Mesendoderm (in vitro differentiated cells): ENCODE data around the gene RNF213.
A peak's percentile ranks its signal among the peaks of the same experiment; 100 is the strongest.

ENCODE experiments used
- DNase-seq: peaks from one replicate; pipeline ENCODE4 v3.0.0; 2013
- H2AK5ac ChIP-seq: 2 replicates; pipeline ENCODE4 v1.6.1; 2013; ENCODE audit warnings: low read length, inconsistent platforms
- H2BK120ac ChIP-seq: 2 replicates; pipeline ENCODE4 v1.6.1; 2013; ENCODE audit warnings: low read depth, mild to moderate bottlenecking, low read length, moderate library complexity, mixed read lengths
- H2BK15ac ChIP-seq: replicated peaks from 2 replicates; pipeline ENCODE4 v1.6.1; 2013; ENCODE audit warnings: low read depth, mild to moderate bottlenecking, moderate library complexity
- H2BK5ac ChIP-seq: 2 replicates; pipeline ENCODE4 v1.6.1; 2013; ENCODE audit warnings: low read length, inconsistent platforms
- H3K18ac ChIP-seq: 2 replicates; pipeline ENCODE4 v1.6.1; 2013; ENCODE audit warnings: mild to moderate bottlenecking, low read length, mixed read lengths
- H3K23ac ChIP-seq: one replicate; pipeline ENCODE4 v1.6.1; 2013; ENCODE audit warnings: low read length
- H3K27ac ChIP-seq: 2 replicates; pipeline ENCODE4 v1.5.1; 2013; ENCODE audit warnings: low read depth, mild to moderate bottlenecking, inconsistent platforms, low read length, moderate library complexity
- H3K27me3 ChIP-seq: 2 replicates; pipeline ENCODE4 v1.6.1; 2013; ENCODE audit warnings: low read length, control low read depth, mild to moderate bottlenecking, inconsistent platforms; ENCODE audit not compliant: insufficient read depth, poor library complexity
- H3K36me3 ChIP-seq: 2 replicates; pipeline ENCODE4 v1.6.1; 2013; ENCODE audit warnings: low read length, inconsistent platforms; ENCODE audit not compliant: control insufficient read depth, insufficient read depth
- H3K4ac ChIP-seq: one replicate; pipeline ENCODE4 v1.6.1; 2013; ENCODE audit warnings: low read depth, mild to moderate bottlenecking, low read length, moderate library complexity
- H3K4me1 ChIP-seq: 2 replicates; pipeline ENCODE4 v1.6.1; 2013; ENCODE audit warnings: low read depth, low read length, inconsistent platforms; ENCODE audit not compliant: control insufficient read depth
- H3K4me2 ChIP-seq: 2 replicates; pipeline ENCODE4 v1.6.1; 2013; ENCODE audit warnings: low read length
- H3K4me3 ChIP-seq: 2 replicates; pipeline ENCODE4 v1.5.1; 2013; ENCODE audit warnings: mild to moderate bottlenecking, low read length
- H3K56ac ChIP-seq: one replicate; pipeline ENCODE4 v1.6.1; 2013; ENCODE audit warnings: low read length
- H3K79me1 ChIP-seq: 2 replicates; pipeline ENCODE4 v1.6.1; 2013; ENCODE audit warnings: low read length, inconsistent platforms
- H3K79me2 ChIP-seq: 2 replicates; pipeline ENCODE4 v1.6.1; 2013; ENCODE audit warnings: mild to moderate bottlenecking, low read length; ENCODE audit not compliant: control insufficient read depth, insufficient read depth
- H3K9ac ChIP-seq: 2 replicates; pipeline ENCODE4 v1.6.1; 2013; ENCODE audit warnings: low read length, inconsistent platforms
- H4K5ac ChIP-seq: one replicate; pipeline ENCODE4 v1.6.1; 2013; ENCODE audit warnings: low read length
- H4K8ac ChIP-seq: one replicate; pipeline ENCODE4 v1.6.1; 2013; ENCODE audit warnings: low read depth, mild to moderate bottlenecking, control low read depth, low read length, moderate library complexity
- WGBS: extraction: QIAGEN DNeasy Blood & Tissue Kit; methylation state at CpG from one replicate; pipeline ENCODE4 v1.1.7; 2013; ENCODE audit warnings: low lambda C conversion rate, missing lambda C conversion rate; ENCODE audit not compliant: insufficient coverage; ENCODE audit errors: extremely low coverage; 5-methylcytosine and 5-hydroxymethylcytosine counted together

RNF213 gene

GRCh38 chr17:80269405-80269807, 8.8 kb downstream of the RNF213 start:
- Histone ChIP-seq H2BK5ac (no peak overlapping the region), H3K36me3 (no peaks in the 10 kb centered on the region), H3K23ac (no peak overlapping the region), H3K27ac (no peak overlapping the region), H3K56ac (no peak overlapping the region), H2AK5ac (no peak overlapping the region), H3K79me2 (no peaks in the 10 kb centered on the region), H3K4ac (no peak overlapping the region), H4K8ac (no peak overlapping the region), H3K18ac (no peak overlapping the region), H3K4me3 (no peak overlapping the region), H4K5ac (no peak overlapping the region), H2BK120ac (no peak overlapping the region), H3K9ac (no peak overlapping the region), H3K4me2 (no peak overlapping the region), H3K4me1 (peaks cover 7% of the 10 kb centered on the region), H2BK15ac (no peak overlapping the region), H3K27me3 (no peaks in the 10 kb centered on the region), H3K79me1 (no peaks in the 10 kb centered on the region)
- WGBS: 100% methylated on average over 2 of the region's 2 CpGs
- no peak for DNase-seq

- no peak overlapping the region for H2AK5ac ChIP-seq
- peak overlapping the region; percentile 83 for H3K56ac ChIP-seq
- H3K27me3 ChIP-seq: no peaks in the 10 kb centered on the region
- H2BK15ac ChIP-seq: no peak overlapping the region
- DNase-seq: peak; percentile 89
- no CpG with 5 or more reads among the region's 10 CpGs for WGBS
- H2BK5ac ChIP-seq: peak overlapping the region; percentile 49
- H4K5ac ChIP-seq: no peak overlapping the region
- H3K4me2 ChIP-seq: no peak overlapping the region
- H3K4ac ChIP-seq: no peak overlapping the region
- H2BK120ac ChIP-seq: no peak overlapping the region
- H3K36me3 ChIP-seq: no peaks in the 10 kb centered on the region
- H3K23ac ChIP-seq: no peak overlapping the region
- peak overlapping the region; percentile 46 for H3K9ac ChIP-seq
- no peak overlapping the region for H3K18ac ChIP-seq
- H3K79me2 ChIP-seq: no peaks in the 10 kb centered on the region
- H3K4me1 ChIP-seq: peaks cover 7% of the 10 kb centered on the region
- H3K4me3 ChIP-seq: no peak overlapping the region
- H4K8ac ChIP-seq: no peak overlapping the region
- no peaks in the 10 kb centered on the region for H3K79me1 ChIP-seq
- H3K27ac ChIP-seq: peak overlapping the region; percentile 23
Observed at GRCh38 chr17:80270104-80270503, 9.5 kb downstream of the RNF213 start.

GRCh38 chr17:80270836-80271235, 10.2 kb downstream of the RNF213 start:
- no peak overlapping the region for H3K4me3 ChIP-seq
- no peaks in the 10 kb centered on the region for H3K36me3 ChIP-seq
- H3K4ac ChIP-seq: no peak overlapping the region
- H3K4me1 ChIP-seq: peaks cover 7% of the 10 kb centered on the region
- no peak overlapping the region for H3K9ac ChIP-seq
- peak; percentile 91 for DNase-seq
- no peaks in the 10 kb centered on the region for H3K79me2 ChIP-seq
- peak overlapping the region; percentile 46 for H2AK5ac ChIP-seq
- H3K56ac ChIP-seq: peak overlapping the region; percentile 25
- H3K27me3 ChIP-seq: no peaks in the 10 kb centered on the region
- H3K27ac ChIP-seq: peak overlapping the region; percentile 23
- no peak overlapping the region for H4K8ac ChIP-seq
- H3K79me1 ChIP-seq: no peaks in the 10 kb centered on the region
- no peak overlapping the region for H2BK120ac ChIP-seq
- no peak overlapping the region for H2BK15ac ChIP-seq
- no peak overlapping the region for H3K23ac ChIP-seq
- no peak overlapping the region for H3K18ac ChIP-seq
- H4K5ac ChIP-seq: no peak overlapping the region
- WGBS: no CpG with 5 or more reads among the region's 4 CpGs
- peak overlapping the region; percentile 27 for H2BK5ac ChIP-seq
- no peak overlapping the region for H3K4me2 ChIP-seq

DNA sequence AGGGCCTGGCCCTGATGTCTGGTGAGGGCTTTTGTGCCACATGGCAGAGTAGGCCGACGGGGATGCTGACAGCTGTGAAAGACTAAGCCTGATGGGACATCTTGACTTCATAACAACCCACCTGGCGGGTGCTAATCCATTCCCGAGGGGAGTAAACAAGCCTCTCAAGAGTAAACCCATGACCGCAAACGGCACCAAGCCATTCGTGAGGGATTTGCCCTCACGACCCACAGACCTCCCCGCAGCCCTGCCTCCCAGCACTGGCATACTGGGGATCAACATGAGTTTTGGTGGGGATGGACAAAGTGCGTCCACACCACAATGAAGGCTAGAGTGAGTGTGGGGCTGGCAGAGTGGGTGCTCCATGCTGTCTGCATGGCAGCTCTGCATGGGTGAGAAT, 11.7 kb downstream of the RNF213 start:
- no peak overlapping the region for H3K9ac ChIP-seq
- no peak overlapping the region for H4K8ac ChIP-seq
- no peak overlapping the region for H3K56ac ChIP-seq
- no peaks in the 10 kb centered on the region for H3K79me2 ChIP-seq
- no peaks in the 10 kb centered on the region for H3K27me3 ChIP-seq
- H2BK120ac ChIP-seq: no peak overlapping the region
- no peaks in the 10 kb centered on the region for H3K36me3 ChIP-seq
- DNase-seq: no peak
- H3K27ac ChIP-seq: no peak overlapping the region
- H3K23ac ChIP-seq: no peak overlapping the region
- H3K18ac ChIP-seq: no peak overlapping the region
- no peak overlapping the region for H2BK15ac ChIP-seq
- no peak overlapping the region for H3K4me3 ChIP-seq
- no CpG with 5 or more reads among the region's 10 CpGs for WGBS
- no peak overlapping the region for H4K5ac ChIP-seq
- no peak overlapping the region for H3K4me2 ChIP-seq
- peaks cover 7% of the 10 kb centered on the region for H3K4me1 ChIP-seq
- H3K79me1 ChIP-seq: no peaks in the 10 kb centered on the region
- H3K4ac ChIP-seq: no peak overlapping the region
- H2AK5ac ChIP-seq: no peak overlapping the region
- no peak overlapping the region for H2BK5ac ChIP-seq

DNA sequence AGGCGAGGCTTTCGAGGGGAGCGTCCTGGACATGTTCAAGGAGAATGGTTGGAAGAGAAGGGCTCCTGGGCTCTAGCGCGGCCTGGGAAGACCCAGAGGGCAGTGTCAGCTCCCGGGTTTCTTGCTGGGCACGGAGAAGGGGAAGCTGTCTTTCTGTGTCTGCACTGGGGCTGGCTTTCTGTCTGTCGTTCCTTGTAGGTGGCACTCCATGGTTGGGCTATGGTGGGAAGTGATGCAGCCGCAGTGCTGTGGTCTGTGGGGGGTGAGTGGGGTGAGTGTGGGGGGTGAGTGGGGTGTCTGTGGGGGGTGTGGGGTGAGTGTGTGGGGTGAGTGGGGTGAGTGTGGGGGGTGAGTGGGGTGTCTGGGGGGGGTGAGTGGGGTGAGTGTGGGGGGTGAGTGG, 13.7 kb downstream of the RNF213 start:
- no peak overlapping the region for H3K9ac ChIP-seq
- WGBS: no CpG with 5 or more reads among the region's 9 CpGs
- H3K79me2 ChIP-seq: no peaks in the 10 kb centered on the region
- no peaks in the 10 kb centered on the region for H3K27me3 ChIP-seq
- no peak overlapping the region for H2BK5ac ChIP-seq
- no peak overlapping the region for H3K4ac ChIP-seq
- no peak overlapping the region for H4K8ac ChIP-seq
- H4K5ac ChIP-seq: no peak overlapping the region
- no peak overlapping the region for H2BK120ac ChIP-seq
- DNase-seq: peak; percentile 40
- no peak overlapping the region for H2BK15ac ChIP-seq
- no peak overlapping the region for H3K23ac ChIP-seq
- no peak overlapping the region for H3K4me2 ChIP-seq
- H3K4me3 ChIP-seq: no peak overlapping the region
- peaks cover 7% of the 10 kb centered on the region for H3K4me1 ChIP-seq
- H3K18ac ChIP-seq: no peak overlapping the region
- H3K56ac ChIP-seq: no peak overlapping the region
- no peaks in the 10 kb centered on the region for H3K79me1 ChIP-seq
- H3K27ac ChIP-seq: no peak overlapping the region
- no peaks in the 10 kb centered on the region for H3K36me3 ChIP-seq
- H2AK5ac ChIP-seq: no peak overlapping the region

DNA sequence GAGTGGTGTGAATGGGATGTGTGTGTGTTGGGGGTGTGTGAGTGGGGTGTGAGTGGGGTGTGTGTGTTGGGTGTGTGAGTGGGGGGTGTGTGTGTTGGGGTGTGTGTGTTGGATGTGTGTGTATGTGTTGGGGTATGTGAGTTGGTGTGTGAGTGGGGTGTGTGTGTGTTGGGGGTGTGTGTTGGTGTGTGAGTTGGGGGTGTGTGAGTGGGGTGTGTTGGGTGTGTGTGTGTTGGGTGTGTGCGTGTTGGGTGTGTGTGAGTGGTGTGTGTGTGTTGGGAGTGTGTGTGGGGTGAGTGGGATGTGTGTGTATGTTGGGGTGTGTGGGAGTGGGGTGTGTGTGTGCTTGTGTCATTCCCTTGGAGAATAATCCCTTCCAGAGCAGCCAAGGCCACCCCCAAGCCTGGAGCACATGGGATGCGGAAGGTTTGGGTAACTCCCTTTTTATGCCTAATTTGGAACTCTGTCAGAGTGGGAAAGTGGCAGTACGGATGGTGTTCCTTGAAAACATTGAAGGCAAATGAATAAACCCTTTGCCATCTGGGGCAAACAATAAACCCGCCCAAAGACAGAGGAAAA, 14.3 kb downstream of the RNF213 start:
- no CpG with 5 or more reads among the region's 4 CpGs for WGBS
- Histone ChIP-seq H3K79me2 (no peaks in the 10 kb centered on the region), H4K8ac (no peak overlapping the region), H3K79me1 (no peaks in the 10 kb centered on the region), H4K5ac (no peak overlapping the region), H2BK120ac (no peak overlapping the region), H3K4me1 (peaks cover 5% of the 10 kb centered on the region), H2AK5ac (no peak overlapping the region), H2BK15ac (no peak overlapping the region), H3K4me3 (no peak overlapping the region), H3K4ac (no peak overlapping the region), H3K18ac (no peak overlapping the region), H3K9ac (no peak overlapping the region), H3K56ac (peak overlapping the region; percentile 15), H3K23ac (no peak overlapping the region), H3K36me3 (no peaks in the 10 kb centered on the region), H3K4me2 (no peak overlapping the region), H3K27ac (no peak overlapping the region), H2BK5ac (no peak overlapping the region), H3K27me3 (no peaks in the 10 kb centered on the region)
- no peak for DNase-seq
